K562 (cell line): Measurements from ENCODE around the gene DCTN1.

Experiments used
- CBX2 ChIP-seq: fragments of 200-600 bp; sonication (generic); IDR thresholded peaks from one replicate; pipeline ENCODE4 v1.6.1; 2012; ENCODE audit warnings: mild to moderate bottlenecking, low read length, inconsistent platforms; ENCODE audit not compliant: insufficient read depth, poor library complexity, severe bottlenecking
- CTCF ChIP-seq, 3 experiments: IDR thresholded peaks in 2 of 3; conservative IDR thresholded peaks in 1 of 3; 2 replicates each; pipeline ENCODE4 v1.5.1; 2011 to 2012; ENCODE audit warnings: low read length in 3 of 3, mild to moderate bottlenecking in 3 of 3, control low read depth in 2 of 3, improper control_type of control experiment in 1 of 3, inconsistent platforms in 1 of 3, low read depth in 1 of 3, mixed read lengths in 1 of 3, moderate library complexity in 1 of 3; ENCODE audit not compliant: insufficient read depth in 2 of 3
- LEF1 ChIP-seq: fragments of 450-650 bp; IDR thresholded peaks from 2 replicates; pipeline ENCODE4 v1.6.1; 2016; ENCODE audit warnings: mild to moderate bottlenecking
- MLX ChIP-seq, 2 experiments: fragments of 450-650 bp in 1 of 2; sonication (generic) in 1 of 2; formaldehyde crosslinking; conservative IDR thresholded peaks; 2 replicates each; pipeline versions ENCODE4 v1.4.0 to v1.8.1; 2020 to 2022; ENCODE audit warnings: mild to moderate bottlenecking in 1 of 2, missing genetic modification reagents in 1 of 2
- MTA2 ChIP-seq: fragments of 450-650 bp; IDR thresholded peaks from 2 replicates; pipeline ENCODE4 v1.6.1; 2016; ENCODE audit warnings: low read depth
- POLR2A ChIP-seq: fragments of 450-650 bp; conservative IDR thresholded peaks from 2 replicates; pipeline ENCODE4 v1.6.1; 2016
- ZBTB7A ChIP-seq: IDR thresholded peaks from 2 replicates; pipeline ENCODE4 v1.6.1; 2011; ENCODE audit warnings: low read depth, mild to moderate bottlenecking, low read length, moderate library complexity, borderline replicate concordance; ENCODE audit not compliant: control insufficient read depth
- ZNF274 ChIP-seq: IDR thresholded peaks from 2 replicates; pipeline ENCODE4 v1.6.1; 2011; ENCODE audit warnings: low read depth, mild to moderate bottlenecking, low read length, moderate library complexity, borderline replicate concordance

GRCh38 chr2:74328074-74328473 lies 52.0 kb downstream of the DCTN1 start:
- TF ChIP-seq ZBTB7A (no peak), MLX (CRISPR knock-in tag; conservative IDR thresholded peaks at IDR 0.05) (no peak), POLR2A (no peak), ZNF274 (no peak), CTCF (IDR thresholded peaks at IDR 0.05 in 2 of 3, conservative IDR thresholded peaks at IDR 0.05 in 1 of 3; ENCODE audit: insufficient read depth in 2 of 3, low read depth in 1 of 3, low read length in 3 of 3) (no peak), MTA2 (no peak), LEF1 (no peak), CBX2 (no peak)
